Glutamatergic neuron (in vitro differentiated cells): Measurements from ENCODE around the gene SLC38A8. TPM values are rescaled to one million over a fixed set of nuclear protein-coding genes. Genes with fewer than 3 reads are reported as not detected.

Experiments used
- DNase-seq: peaks from one replicate; pipeline ENCODE4 v3.0.0; 2022
- H3K27ac Mint-ChIP-seq: one replicate; pipeline ENCODE4 v1.8.0; 2020; ENCODE audit warnings: mild to moderate bottlenecking, mixed read lengths, inconsistent platforms; ENCODE audit not compliant: unreplicated experiment
- H3K27me3 Mint-ChIP-seq: one replicate; pipeline ENCODE4 v1.8.0; 2020; ENCODE audit warnings: mild to moderate bottlenecking, moderate library complexity, mixed read lengths, inconsistent platforms; ENCODE audit not compliant: unreplicated experiment
- H3K36me3 Mint-ChIP-seq: one replicate; pipeline ENCODE4 v1.8.0; 2020; ENCODE audit warnings: mild to moderate bottlenecking, mixed read lengths, inconsistent platforms; ENCODE audit not compliant: unreplicated experiment
- H3K4me1 Mint-ChIP-seq: one replicate; pipeline ENCODE4 v1.8.0; 2020; ENCODE audit warnings: mild to moderate bottlenecking, low read depth, mixed read lengths, inconsistent platforms; ENCODE audit not compliant: unreplicated experiment
- H3K4me3 Mint-ChIP-seq: one replicate; pipeline ENCODE4 v1.8.0; 2020; ENCODE audit warnings: mild to moderate bottlenecking, mixed read lengths, inconsistent platforms; ENCODE audit not compliant: unreplicated experiment
- H3K9me3 Mint-ChIP-seq: one replicate; pipeline ENCODE4 v1.8.0; 2020; ENCODE audit warnings: mild to moderate bottlenecking, moderate library complexity, mixed read lengths, inconsistent platforms; ENCODE audit not compliant: unreplicated experiment
- total RNA-seq: library from RNA; stranded (reverse); fragmentation: NEBNext Ultra II Directional; extraction: Animal tissue kit (Norgen Biotek cat#: 25700); gene quantifications from one replicate; pipeline ENCODE4 v1.2.1, GENCODE V29; 2021; ENCODE audit not compliant: unreplicated experiment
- TF ChIP-seq, protein P1 (sequence below): fragments of 200-600 bp; sonication (generic); IDR thresholded peaks from one replicate; pipeline ENCODE4 v1.5.0; 2021; ENCODE audit not compliant: partially characterized antibody, unreplicated experiment

The SLC38A8 gene
- total RNA-seq, 1 donor from 2014 or later = not detected

DNA sequence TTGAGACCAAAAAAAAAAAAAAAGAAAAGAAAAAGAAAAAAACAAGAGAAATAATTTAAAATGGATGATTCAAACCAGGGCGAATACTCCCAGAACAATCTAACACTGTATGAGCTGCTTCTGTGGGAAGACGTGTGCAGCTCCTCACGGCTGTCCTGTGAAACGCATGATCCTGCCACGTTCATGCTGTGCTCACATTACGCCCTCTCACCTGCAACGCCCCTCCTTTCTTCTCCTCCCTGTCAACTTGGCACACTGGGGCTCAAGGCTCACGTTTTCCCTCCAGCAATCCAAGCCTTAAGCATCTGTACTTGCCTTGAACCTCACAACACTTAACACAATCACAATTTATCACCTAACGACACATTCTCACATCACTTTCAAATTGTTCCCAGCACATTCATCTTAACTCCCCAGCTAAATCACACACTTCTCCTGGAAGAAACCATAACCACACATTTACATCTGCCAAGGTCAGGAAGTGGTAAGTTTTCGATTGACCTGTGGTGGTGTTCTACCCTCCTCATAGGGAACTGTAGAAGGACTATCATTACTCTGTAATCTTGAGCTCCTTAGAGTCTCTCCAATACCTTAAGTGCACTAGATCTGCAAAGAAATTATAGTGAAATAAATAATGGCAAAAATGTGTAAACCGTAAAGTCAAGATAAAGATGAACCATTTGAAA, 45.0 kb upstream of the SLC38A8 start:
- H3K4me3 Mint-ChIP-seq = peak overlapping the region; percentile 69
- peak overlapping the region; percentile 92 for H3K27ac Mint-ChIP-seq

DNA sequence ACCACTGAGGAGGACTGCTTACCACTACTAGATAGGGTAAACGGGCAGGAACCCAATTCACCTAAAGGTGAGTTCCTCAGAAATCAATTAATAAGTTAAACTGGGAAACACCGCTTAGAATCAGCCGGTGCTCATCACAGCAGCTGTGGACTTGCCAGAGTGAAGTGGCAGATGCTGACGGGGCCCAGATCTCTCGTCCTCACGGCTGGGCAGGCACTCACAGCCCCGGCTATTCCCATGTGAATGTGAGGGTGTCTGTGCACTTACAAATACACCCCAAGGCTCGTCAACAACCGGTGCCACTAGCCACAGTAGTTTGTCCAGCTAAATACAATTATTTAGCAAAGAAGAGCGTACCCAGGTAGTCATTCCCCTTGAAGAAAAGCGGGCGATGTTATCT, 44.4 kb upstream of the SLC38A8 start:
- peak overlapping the region; percentile 92 for H3K27ac Mint-ChIP-seq
- no peaks in the 10 kb centered on the region for H3K36me3 Mint-ChIP-seq
- peak overlapping the region; percentile 69 for H3K4me3 Mint-ChIP-seq
- peaks cover 28% of the 10 kb centered on the region for H3K9me3 Mint-ChIP-seq
- DNase-seq = peak; percentile 57
- peaks cover 21% of the 10 kb centered on the region for H3K27me3 Mint-ChIP-seq
- TF ChIP-seq, protein P1, sequence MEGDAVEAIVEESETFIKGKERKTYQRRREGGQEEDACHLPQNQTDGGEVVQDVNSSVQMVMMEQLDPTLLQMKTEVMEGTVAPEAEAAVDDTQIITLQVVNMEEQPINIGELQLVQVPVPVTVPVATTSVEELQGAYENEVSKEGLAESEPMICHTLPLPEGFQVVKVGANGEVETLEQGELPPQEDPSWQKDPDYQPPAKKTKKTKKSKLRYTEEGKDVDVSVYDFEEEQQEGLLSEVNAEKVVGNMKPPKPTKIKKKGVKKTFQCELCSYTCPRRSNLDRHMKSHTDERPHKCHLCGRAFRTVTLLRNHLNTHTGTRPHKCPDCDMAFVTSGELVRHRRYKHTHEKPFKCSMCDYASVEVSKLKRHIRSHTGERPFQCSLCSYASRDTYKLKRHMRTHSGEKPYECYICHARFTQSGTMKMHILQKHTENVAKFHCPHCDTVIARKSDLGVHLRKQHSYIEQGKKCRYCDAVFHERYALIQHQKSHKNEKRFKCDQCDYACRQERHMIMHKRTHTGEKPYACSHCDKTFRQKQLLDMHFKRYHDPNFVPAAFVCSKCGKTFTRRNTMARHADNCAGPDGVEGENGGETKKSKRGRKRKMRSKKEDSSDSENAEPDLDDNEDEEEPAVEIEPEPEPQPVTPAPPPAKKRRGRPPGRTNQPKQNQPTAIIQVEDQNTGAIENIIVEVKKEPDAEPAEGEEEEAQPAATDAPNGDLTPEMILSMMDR = no peak
- peaks cover 53% of the 10 kb centered on the region for H3K4me1 Mint-ChIP-seq

More for the DNA sequence above, 45.0 kb upstream of the SLC38A8 start:
- H3K9me3 Mint-ChIP-seq = peaks cover 28% of the 10 kb centered on the region
- TF ChIP-seq, protein P1 = no peak
- H3K36me3 Mint-ChIP-seq = no peaks in the 10 kb centered on the region
- peaks cover 56% of the 10 kb centered on the region for H3K4me1 Mint-ChIP-seq
- peaks cover 21% of the 10 kb centered on the region for H3K27me3 Mint-ChIP-seq
- DNase-seq = no peak

DNA sequence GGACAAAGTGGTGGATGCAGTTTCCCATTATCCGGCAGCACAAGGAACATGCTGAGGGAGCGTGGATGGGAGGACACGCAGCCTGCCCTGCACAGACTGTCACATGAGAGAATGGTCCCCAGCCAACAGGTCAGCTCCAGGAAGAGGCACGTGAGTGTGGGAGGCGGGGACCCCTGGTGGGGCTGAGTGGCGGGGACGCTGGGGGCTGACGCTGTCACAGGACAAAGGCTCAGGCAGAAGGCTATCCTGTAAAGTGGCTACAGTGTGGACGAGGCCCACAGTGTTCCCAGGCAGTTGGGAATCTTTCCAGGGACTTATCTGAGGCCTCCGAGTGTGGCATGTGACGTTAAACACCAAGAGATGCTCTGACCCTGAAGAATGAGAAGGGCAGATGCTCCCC, 43.7 kb upstream of the SLC38A8 start:
- peaks cover 49% of the 10 kb centered on the region for H3K4me1 Mint-ChIP-seq
- peak overlapping the region; percentile 54 for H3K4me3 Mint-ChIP-seq
- no peaks in the 10 kb centered on the region for H3K36me3 Mint-ChIP-seq
- H3K9me3 Mint-ChIP-seq = peaks cover 24% of the 10 kb centered on the region
- peaks cover 18% of the 10 kb centered on the region for H3K27me3 Mint-ChIP-seq
- TF ChIP-seq, protein P1 = no peak
- DNase-seq = peak; percentile 49
- H3K27ac Mint-ChIP-seq = peak overlapping the region; percentile 92

DNA sequence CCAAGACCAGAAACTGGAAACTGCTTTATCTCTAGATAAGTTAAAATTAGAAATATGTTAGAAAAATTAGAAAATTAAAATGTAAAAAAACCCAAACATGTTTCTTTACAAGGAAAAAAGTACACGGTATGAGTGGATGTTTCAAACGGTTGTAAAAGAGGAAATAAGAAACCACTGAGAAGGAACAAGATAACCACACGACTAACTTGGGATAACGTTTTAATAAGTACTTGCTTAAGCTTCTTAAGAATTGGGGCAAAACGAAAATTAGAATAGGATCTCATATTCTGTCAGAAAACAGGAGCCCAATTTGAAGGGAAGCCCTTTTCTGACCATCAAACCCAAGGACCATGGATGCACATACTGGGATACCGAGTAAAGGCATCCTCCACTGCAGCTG, 43.2 kb upstream of the SLC38A8 start:
- no peak for DNase-seq
- TF ChIP-seq, protein P1 = no peak
- Mint-ChIP-seq H3K27me3 (peaks cover 15% of the 10 kb centered on the region), H3K27ac (peak overlapping the region; percentile 92), H3K4me1 (peaks cover 46% of the 10 kb centered on the region), H3K9me3 (peaks cover 24% of the 10 kb centered on the region), H3K36me3 (peaks cover 5% of the 10 kb centered on the region), H3K4me3 (peak overlapping the region; percentile 54)

DNA sequence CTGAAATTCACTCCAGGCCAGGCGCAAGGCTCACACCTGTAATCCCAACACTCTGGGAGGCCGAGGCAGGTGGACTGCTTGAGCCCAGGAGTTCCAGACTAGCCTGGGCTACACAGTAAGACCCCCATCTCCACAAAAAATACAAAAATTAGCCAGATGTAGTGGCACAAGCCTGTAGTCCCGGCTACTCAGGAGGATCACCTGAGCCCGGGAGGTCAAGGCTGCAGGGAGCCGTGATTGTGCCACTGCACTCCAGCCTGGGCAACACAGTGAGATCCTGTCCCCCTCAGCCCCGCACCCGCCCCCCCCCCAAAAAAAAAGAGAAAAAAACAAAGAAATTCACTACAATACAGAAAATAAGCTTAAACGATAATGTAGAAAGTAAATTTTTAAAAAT, 42.7 kb upstream of the SLC38A8 start:
- Mint-ChIP-seq H3K36me3 (peaks cover 7% of the 10 kb centered on the region), H3K4me1 (peaks cover 41% of the 10 kb centered on the region), H3K4me3 (no peak overlapping the region), H3K27me3 (peaks cover 15% of the 10 kb centered on the region), H3K9me3 (peaks cover 23% of the 10 kb centered on the region), H3K27ac (no peak overlapping the region)
- DNase-seq = no peak
- TF ChIP-seq, protein P1 = no peak
